ENCODE data around the gene PPP1R12B. TPM values are rescaled to one million over a fixed set of nuclear protein-coding genes. Genes with fewer than 3 reads are reported as not detected.

PPP1R12B gene
- polyA plus RNA-seq, 1 donor (not counting 4 experiments of a cell fraction or from before 2014, with no cell fraction given): 6.9 TPM

DNA sequence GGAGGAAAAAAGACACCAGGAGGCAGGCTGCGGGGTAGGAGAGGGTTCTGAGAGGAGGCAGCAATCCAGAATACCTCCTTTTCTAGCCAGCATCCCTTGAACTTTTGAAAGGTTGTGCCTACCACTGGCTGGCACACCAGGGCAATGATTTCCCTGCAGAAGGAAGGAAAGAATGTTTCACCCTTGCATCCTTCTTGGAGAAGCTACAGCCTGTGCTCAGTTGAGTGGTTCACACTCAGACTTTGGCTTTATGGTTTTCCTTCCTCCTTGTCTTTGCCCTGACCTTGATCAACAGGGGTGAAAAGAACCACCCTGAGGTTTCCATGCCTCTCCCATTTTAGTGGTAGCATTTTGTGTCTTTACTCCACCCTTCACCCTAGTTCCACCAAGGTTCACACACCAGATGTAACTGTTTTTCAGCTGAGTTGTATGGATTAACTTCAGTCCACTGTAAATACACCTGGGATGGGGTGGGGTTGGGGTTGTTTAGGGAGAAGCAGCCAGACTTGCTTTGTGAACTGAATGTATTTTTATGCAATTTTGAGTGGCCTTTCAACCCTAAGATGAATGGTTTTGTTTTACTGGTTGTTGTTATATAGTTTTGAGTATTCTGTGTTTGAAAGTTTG is 239.5 kb downstream of the PPP1R12B start:
- Histone ChIP-seq H3K4me2 (ENCODE audit: control insufficient read depth, extremely low read depth, insufficient read depth, low read depth, low read length) (no peak overlapping the region), H2AFZ (ENCODE audit: control insufficient read depth, low read length) (no peak overlapping the region), H3K79me2 (ENCODE audit: control insufficient read depth, insufficient read depth, low read length) (no peaks in the 10 kb centered on the region), H3K27ac (ENCODE audit: control insufficient read depth, insufficient read depth, low read length) (peak overlapping the region; percentile 77), H4K20me1 (ENCODE audit: control insufficient read depth, extremely low read depth, insufficient read depth, low read length) (no peaks in the 10 kb centered on the region), H3K36me3 (ENCODE audit: control insufficient read depth in 2 of 2, extremely low read depth in 1 of 2, insufficient read depth in 2 of 2, low read length in 2 of 2) (no peaks in the 10 kb centered on the region), H3K9me1 (ENCODE audit: control insufficient read depth, extremely low read depth, insufficient read depth, low read length) (no peaks in the 10 kb centered on the region), H3K4me3 (ENCODE audit: control insufficient read depth in 2 of 3, extremely low read depth in 1 of 3, insufficient read depth in 2 of 3, low read depth in 1 of 3, low read length in 3 of 3) (no peak overlapping the region), H3K4me1 (ENCODE audit: control insufficient read depth, extremely low read depth, insufficient read depth, low read length) (peaks cover 63% of the 10 kb centered on the region), H3K9ac (ENCODE audit: control insufficient read depth, extremely low read depth, insufficient read depth, low read length) (no peak overlapping the region), H3K27me3 (ENCODE audit: control insufficient read depth, extremely low read depth, insufficient read depth, low read length) (no peaks in the 10 kb centered on the region), H3K9me3 (ENCODE audit: control insufficient read depth, low read depth, low read length) (no peaks in the 10 kb centered on the region)
- FAIRE-seq (peak; percentile 46), DNase-seq (ENCODE audit: low read depth, low spot score) (no peak)
- dilution Hi-C loops (cut with MboI; ENCODE audit: extremely low pct_ligation_motif_present, low sequenced_read_pairs): no loop called here
- no peak for TF ChIP-seq EZH2 (IDR thresholded peaks at IDR 0.05; ENCODE audit: low read length)
- TF ChIP-seq, protein P1, sequence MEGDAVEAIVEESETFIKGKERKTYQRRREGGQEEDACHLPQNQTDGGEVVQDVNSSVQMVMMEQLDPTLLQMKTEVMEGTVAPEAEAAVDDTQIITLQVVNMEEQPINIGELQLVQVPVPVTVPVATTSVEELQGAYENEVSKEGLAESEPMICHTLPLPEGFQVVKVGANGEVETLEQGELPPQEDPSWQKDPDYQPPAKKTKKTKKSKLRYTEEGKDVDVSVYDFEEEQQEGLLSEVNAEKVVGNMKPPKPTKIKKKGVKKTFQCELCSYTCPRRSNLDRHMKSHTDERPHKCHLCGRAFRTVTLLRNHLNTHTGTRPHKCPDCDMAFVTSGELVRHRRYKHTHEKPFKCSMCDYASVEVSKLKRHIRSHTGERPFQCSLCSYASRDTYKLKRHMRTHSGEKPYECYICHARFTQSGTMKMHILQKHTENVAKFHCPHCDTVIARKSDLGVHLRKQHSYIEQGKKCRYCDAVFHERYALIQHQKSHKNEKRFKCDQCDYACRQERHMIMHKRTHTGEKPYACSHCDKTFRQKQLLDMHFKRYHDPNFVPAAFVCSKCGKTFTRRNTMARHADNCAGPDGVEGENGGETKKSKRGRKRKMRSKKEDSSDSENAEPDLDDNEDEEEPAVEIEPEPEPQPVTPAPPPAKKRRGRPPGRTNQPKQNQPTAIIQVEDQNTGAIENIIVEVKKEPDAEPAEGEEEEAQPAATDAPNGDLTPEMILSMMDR (optimal IDR thresholded peaks at IDR 0.05 in 1 of 3, IDR thresholded peaks at IDR 0.05 in 1 of 3, conservative IDR thresholded peaks at IDR 0.05 in 1 of 3; ENCODE audit: extremely low read depth in 1 of 3, insufficient read depth in 2 of 3, low read length in 3 of 3): no peak

DNA sequence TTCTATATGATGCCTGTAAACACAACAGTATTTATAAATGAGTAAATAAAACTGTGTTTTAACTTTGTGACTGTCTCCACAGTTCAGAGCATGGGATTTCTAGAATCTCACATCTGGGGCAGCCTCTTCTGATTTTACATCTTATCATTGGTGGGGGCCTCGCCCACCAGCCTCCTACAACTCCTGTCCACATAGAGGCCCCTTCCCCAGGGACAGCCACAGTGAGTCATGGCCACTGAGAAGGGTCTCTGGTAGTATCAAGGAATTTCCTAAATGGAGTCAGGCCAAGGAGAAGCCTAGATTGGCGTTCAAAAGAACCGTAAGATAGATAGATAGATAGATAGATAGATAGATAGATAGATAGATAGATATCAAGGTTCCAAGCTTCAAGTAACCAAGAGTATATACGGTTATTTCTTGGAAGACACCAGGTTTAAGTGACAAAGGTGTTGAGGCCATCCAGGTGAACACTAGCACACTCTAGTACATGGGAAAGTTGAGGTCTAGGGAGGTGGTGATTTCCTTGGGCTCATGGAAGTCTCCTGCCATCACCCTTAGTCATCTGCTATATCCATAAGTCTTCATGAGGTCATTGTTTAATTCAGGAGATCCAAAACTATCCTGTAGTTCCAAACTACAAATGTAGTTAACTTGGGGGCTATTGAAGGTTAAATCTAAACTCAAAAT is 240.1 kb downstream of the PPP1R12B start:
- Histone ChIP-seq H3K4me3 (ENCODE audit: control insufficient read depth in 2 of 3, extremely low read depth in 1 of 3, insufficient read depth in 2 of 3, low read depth in 1 of 3, low read length in 3 of 3) (no peak overlapping the region), H3K4me1 (ENCODE audit: control insufficient read depth, extremely low read depth, insufficient read depth, low read length) (peaks cover 70% of the 10 kb centered on the region), H3K36me3 (ENCODE audit: control insufficient read depth in 2 of 2, extremely low read depth in 1 of 2, insufficient read depth in 2 of 2, low read length in 2 of 2) (no peaks in the 10 kb centered on the region), H2AFZ (ENCODE audit: control insufficient read depth, low read length) (no peak overlapping the region), H3K9me3 (ENCODE audit: control insufficient read depth, low read depth, low read length) (no peaks in the 10 kb centered on the region), H3K4me2 (ENCODE audit: control insufficient read depth, extremely low read depth, insufficient read depth, low read depth, low read length) (peak overlapping the region; percentile 73), H3K27me3 (ENCODE audit: control insufficient read depth, extremely low read depth, insufficient read depth, low read length) (no peaks in the 10 kb centered on the region), H3K27ac (ENCODE audit: control insufficient read depth, insufficient read depth, low read length) (peak overlapping the region; percentile 77), H3K9me1 (ENCODE audit: control insufficient read depth, extremely low read depth, insufficient read depth, low read length) (no peaks in the 10 kb centered on the region), H4K20me1 (ENCODE audit: control insufficient read depth, extremely low read depth, insufficient read depth, low read length) (no peaks in the 10 kb centered on the region), H3K9ac (ENCODE audit: control insufficient read depth, extremely low read depth, insufficient read depth, low read length) (peak overlapping the region; percentile 58), H3K79me2 (ENCODE audit: control insufficient read depth, insufficient read depth, low read length) (no peaks in the 10 kb centered on the region)
- TF ChIP-seq, protein P1 (optimal IDR thresholded peaks at IDR 0.05 in 1 of 3, IDR thresholded peaks at IDR 0.05 in 1 of 3, conservative IDR thresholded peaks at IDR 0.05 in 1 of 3; ENCODE audit: extremely low read depth in 1 of 3, insufficient read depth in 2 of 3, low read length in 3 of 3): no peak
- TF ChIP-seq EZH2 (IDR thresholded peaks at IDR 0.05; ENCODE audit: low read length): no peak
- DNase-seq (ENCODE audit: low read depth, low spot score) (peak; percentile 50), FAIRE-seq (no peak)
- dilution Hi-C loops (cut with MboI; ENCODE audit: extremely low pct_ligation_motif_present, low sequenced_read_pairs): no loop called here

Measured in keratinocyte (primary cell).